ENCODE results near the gene PRKRIP1.

DNA sequence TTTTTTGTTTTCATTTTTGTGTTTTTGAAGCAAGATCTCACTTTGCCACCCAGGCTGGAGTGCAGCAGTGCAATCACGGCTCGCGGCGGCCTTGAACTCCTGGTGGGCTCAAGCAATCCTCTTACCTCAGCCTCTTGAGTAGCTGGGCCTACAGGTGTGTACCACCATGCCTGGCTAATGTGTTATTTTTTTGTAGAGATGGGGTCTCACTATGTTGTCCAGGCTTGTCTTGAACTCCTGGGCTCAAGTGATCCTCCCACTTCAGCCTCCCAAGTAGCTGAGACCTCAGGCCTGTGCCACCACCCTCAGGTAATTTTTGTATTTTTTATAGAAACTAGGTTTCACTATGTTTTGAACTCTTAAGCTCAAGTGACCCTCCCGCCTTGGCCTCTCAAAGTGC is 14.8 kb downstream of the PRKRIP1 start:
- TF ChIP-seq POLR2A (IDR thresholded peaks at IDR 0.05; ENCODE audit: low read depth, low read length) (no peak), POLR2AphosphoS5 (IDR thresholded peaks at IDR 0.05; ENCODE audit: low read depth, low read length) (no peak), TAF1 (IDR thresholded peaks at IDR 0.05; ENCODE audit: borderline replicate concordance, low read depth, low read length) (no peak)

Data from GM12892 (cell line).